GM23338 (cell line): ENCODE measurements around the gene CD9. TPM values are rescaled to one million over a fixed set of nuclear protein-coding genes. Genes with fewer than 3 reads are reported as not detected.

Experiments used
- ATAC-seq: fragments of 200-7000 bp; cut with Tn5 transposase; 3 replicates; pipeline ENCODE4 v1.9.1; 2020
- DNase-seq: peaks from one replicate; pipeline ENCODE4 v3.0.0-alpha.2; 2015; ENCODE audit warnings: low spot score
- H2AFZ ChIP-seq: fragments of 200-600 bp; sonication (generic); 2 replicates; pipeline ENCODE4 v1.8.0; 2016; ENCODE audit warnings: antibody characterized with exemption, mild to moderate bottlenecking, moderate library complexity
- H3F3A ChIP-seq: fragments of 200-600 bp; sonication (generic); replicated peaks from 2 replicates; pipeline ENCODE4 v1.8.0; 2017; ENCODE audit warnings: antibody characterized with exemption, mixed run types, low read depth
- H3K27ac ChIP-seq: fragments of 200-600 bp; sonication (generic); 2 replicates; pipeline ENCODE4 v1.6.1; 2016; ENCODE audit warnings: low read depth
- H3K27me3 ChIP-seq: fragments of 200-600 bp; sonication (generic); 2 replicates; pipeline ENCODE4 v1.8.0; 2016; ENCODE audit warnings: mild to moderate bottlenecking, mixed run types, moderate library complexity; ENCODE audit not compliant: insufficient read depth
- H3K36me3 ChIP-seq: fragments of 200-600 bp; sonication (generic); 2 replicates; pipeline ENCODE4 v1.8.0; 2016; ENCODE audit warnings: mild to moderate bottlenecking; ENCODE audit not compliant: insufficient read depth
- H3K4me1 ChIP-seq: fragments of 200-600 bp; sonication (generic); 2 replicates; pipeline ENCODE4 v1.8.0; 2016; ENCODE audit warnings: mild to moderate bottlenecking, moderate library complexity; ENCODE audit not compliant: insufficient read depth
- H3K4me2 ChIP-seq: fragments of 200-600 bp; sonication (generic); 2 replicates; pipeline ENCODE4 v1.7.1; 2017; ENCODE audit warnings: mixed run types
- H3K4me3 ChIP-seq: fragments of 200-600 bp; sonication (generic); 2 replicates; pipeline ENCODE4 v1.6.1; 2016; ENCODE audit warnings: mixed run types
- H3K79me2 ChIP-seq: fragments of 200-600 bp; sonication (generic); replicated peaks from 2 replicates; pipeline ENCODE4 v1.8.0; 2017; ENCODE audit warnings: mild to moderate bottlenecking; ENCODE audit not compliant: insufficient read depth
- H3K9me2 ChIP-seq: fragments of 200-600 bp; sonication (generic); 2 replicates; pipeline ENCODE4 v1.8.0; 2017; ENCODE audit not compliant: insufficient read depth
- H4K20me1 ChIP-seq: fragments of 200-600 bp; sonication (generic); replicated peaks from 2 replicates; pipeline ENCODE4 v1.8.0; 2017; ENCODE audit warnings: mild to moderate bottlenecking; ENCODE audit not compliant: insufficient read depth
- H3K27ac Mint-ChIP-seq: 2 replicates; pipeline ENCODE4 v1.8.0; 2020; ENCODE audit warnings: inconsistent platforms, mild to moderate bottlenecking, moderate library complexity, mixed read lengths
- H3K27me3 Mint-ChIP-seq: 3 replicates; pipeline ENCODE4 v1.8.0; 2022; ENCODE audit warnings: low read depth, mild to moderate bottlenecking, moderate library complexity, mixed read lengths, inconsistent platforms; ENCODE audit not compliant: insufficient read depth, poor library complexity
- H3K36me3 Mint-ChIP-seq: 3 replicates; pipeline ENCODE4 v1.8.0; 2021; ENCODE audit warnings: low read depth, mild to moderate bottlenecking, inconsistent platforms, moderate library complexity, mixed read lengths
- H3K4me1 Mint-ChIP-seq: 3 replicates; pipeline ENCODE4 v1.8.0; 2020; ENCODE audit warnings: mild to moderate bottlenecking, inconsistent platforms, mixed read lengths
- H3K4me3 Mint-ChIP-seq: 3 replicates; pipeline ENCODE4 v1.8.0; 2021; ENCODE audit warnings: moderate library complexity, mild to moderate bottlenecking, inconsistent platforms, mixed read lengths
- H3K9me3 Mint-ChIP-seq: 3 replicates; pipeline ENCODE4 v1.8.0; 2020; ENCODE audit warnings: moderate library complexity, mild to moderate bottlenecking, inconsistent platforms, mixed read lengths
- CREB1 ChIP-seq: fragments of 250-450 bp; sonication (Bioruptor Pico); IDR thresholded peaks from 2 replicates; pipeline ENCODE4 v1.5.0; 2020; ENCODE audit warnings: low read depth, mild to moderate bottlenecking, moderate library complexity
- EZH2phosphoT487 ChIP-seq: fragments of 200-600 bp; sonication (generic); IDR thresholded peaks from one replicate; pipeline ENCODE4 v1.8.1; 2018; ENCODE audit warnings: antibody characterized with exemption; ENCODE audit not compliant: unreplicated experiment
- NANOG ChIP-seq: IDR thresholded peaks from 2 replicates; pipeline ENCODE4 v1.6.1; 2016; ENCODE audit warnings: antibody characterized with exemption, borderline replicate concordance
- POLR2AphosphoS5 ChIP-seq: IDR thresholded peaks from 2 replicates; pipeline ENCODE4 v1.6.1; 2016; ENCODE audit warnings: antibody characterized with exemption, low read depth
- STAT1 ChIP-seq: IDR thresholded peaks from one replicate; pipeline ENCODE4 v1.6.1; 2016; ENCODE audit warnings: antibody characterized with exemption; ENCODE audit not compliant: unreplicated experiment
- ZNF114 ChIP-seq: fragments of 250-450 bp; sonication (Bioruptor Pico); IDR thresholded peaks from 2 replicates; pipeline ENCODE4 v1.5.0; 2020; ENCODE audit warnings: mild to moderate bottlenecking, moderate library complexity
- polyA plus RNA-seq: library from polyadenylated mRNA; unstranded; fragments of >200 nt; fragmentation: Nextera tagmentation; extraction: Ambion mirVana; gene quantifications from 2 replicates; pipeline ENCODE4 v1.2.1, GENCODE V29; 2016
- total RNA-seq: library from RNA; depleted of rRNA; stranded (reverse); fragments of >200 nt; shearing (Covaris generic); gene quantifications from 2 replicates; pipeline ENCODE4 v1.2.3, GENCODE V29; 2014
- TF ChIP-seq, protein P1 (sequence below): IDR thresholded peaks from 2 replicates; pipeline ENCODE4 v1.6.1; 2016; ENCODE audit warnings: antibody characterized with exemption
- TF ChIP-seq, protein P2 (sequence below), 2 experiments: fragments of 200-600 bp in 1 of 2; sonication (generic) in 1 of 2; conservative IDR thresholded peaks; 2 replicates each; pipeline versions ENCODE4 v1.5.1 to v1.6.1; 2016 to 2017; ENCODE audit warnings: antibody characterized with exemption in 2 of 2, low read depth in 2 of 2, mild to moderate bottlenecking in 2 of 2, moderate library complexity in 1 of 2
- TF ChIP-seq, protein P3 (sequence below): fragments of 250-450 bp; sonication (Bioruptor Pico); IDR thresholded peaks from 2 replicates; pipeline ENCODE4 v1.5.0; 2020; ENCODE audit warnings: mild to moderate bottlenecking, moderate library complexity

The CD9 gene
- total and polyA plus RNA-seq, 2 experiments from 2014 or later: 222 to 251 TPM

DNA sequence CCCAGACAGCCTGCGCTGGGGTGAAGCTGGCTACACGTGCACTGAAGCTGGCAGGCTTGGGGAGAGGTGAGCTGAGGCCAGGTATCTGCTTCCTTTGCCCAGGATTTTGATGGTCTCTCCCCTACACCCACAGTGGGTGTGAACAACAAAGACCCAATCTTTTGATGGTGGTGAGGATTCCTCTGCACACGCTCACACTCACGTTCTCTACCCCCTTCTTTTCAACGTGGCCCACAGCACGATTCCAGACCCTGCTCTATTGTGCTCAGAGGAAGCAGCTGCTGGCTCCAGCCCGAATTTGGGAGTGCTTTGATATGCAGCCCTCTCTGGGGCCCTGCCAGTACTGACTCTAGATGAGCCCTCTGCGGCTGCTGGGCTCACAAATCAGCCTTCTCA lies 4.9 kb downstream of the CD9 start (continued):
- TF ChIP-seq STAT1: no peak
- TF ChIP-seq, protein P1, sequence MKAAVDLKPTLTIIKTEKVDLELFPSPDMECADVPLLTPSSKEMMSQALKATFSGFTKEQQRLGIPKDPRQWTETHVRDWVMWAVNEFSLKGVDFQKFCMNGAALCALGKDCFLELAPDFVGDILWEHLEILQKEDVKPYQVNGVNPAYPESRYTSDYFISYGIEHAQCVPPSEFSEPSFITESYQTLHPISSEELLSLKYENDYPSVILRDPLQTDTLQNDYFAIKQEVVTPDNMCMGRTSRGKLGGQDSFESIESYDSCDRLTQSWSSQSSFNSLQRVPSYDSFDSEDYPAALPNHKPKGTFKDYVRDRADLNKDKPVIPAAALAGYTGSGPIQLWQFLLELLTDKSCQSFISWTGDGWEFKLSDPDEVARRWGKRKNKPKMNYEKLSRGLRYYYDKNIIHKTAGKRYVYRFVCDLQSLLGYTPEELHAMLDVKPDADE: 0 out of 2 replicates have a peak, but pooled peaks have one; percentile 24

DNA sequence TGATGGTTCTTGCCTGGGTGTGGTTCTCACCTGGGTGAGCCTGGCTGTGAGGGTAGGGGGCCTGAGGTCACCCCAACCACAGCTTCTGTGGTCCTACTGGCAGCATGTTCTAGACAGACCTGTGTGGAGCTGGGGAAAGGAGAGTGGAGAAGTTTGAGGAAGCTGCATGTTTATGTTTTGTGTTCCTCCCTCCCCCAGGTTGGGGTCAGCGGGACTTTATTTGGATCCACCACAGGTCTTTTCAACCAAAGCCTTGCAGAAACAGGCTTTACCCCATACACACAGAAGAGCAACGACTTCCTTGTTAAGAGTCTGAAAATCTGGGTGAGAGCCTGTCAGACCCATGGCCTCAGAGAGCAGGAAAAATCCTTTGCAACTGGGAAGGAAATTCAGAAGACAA lies 5.6 kb downstream of the CD9 start:
- peaks cover 17% of the 10 kb centered on the region for H3K27me3 Mint-ChIP-seq
- peak overlapping the region; percentile 95 for H3K27ac Mint-ChIP-seq

DNA sequence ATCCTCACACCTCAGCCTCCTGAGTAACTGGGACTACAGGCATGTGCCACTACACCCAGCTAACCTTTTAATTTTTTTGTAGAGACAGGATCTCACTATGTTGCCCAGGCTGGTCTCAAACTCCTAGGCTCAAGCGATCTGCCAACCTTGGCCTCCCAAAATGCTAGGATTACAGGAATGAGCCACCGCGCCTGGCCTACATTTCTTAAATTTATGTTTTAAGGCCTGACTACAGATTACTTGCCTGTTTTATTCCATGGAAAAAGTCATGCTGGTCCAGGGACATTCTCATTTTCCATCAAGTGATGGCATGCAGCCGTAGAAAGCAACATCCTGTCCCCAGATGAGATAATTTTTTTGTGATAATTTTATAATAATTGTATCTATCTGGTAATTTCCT lies 6.1 kb downstream of the CD9 start:
- Histone ChIP-seq H2AFZ (no peak overlapping the region), H3K27ac (no peak overlapping the region), H3K4me1 (peaks cover 72% of the 10 kb centered on the region), H4K20me1 (peaks cover 10% of the 10 kb centered on the region), H3K4me2 (no peak overlapping the region), H3K79me2 (peaks cover 90% of the 10 kb centered on the region), H3F3A (peaks cover 15% of the 10 kb centered on the region), H3K4me3 (no peak overlapping the region), H3K36me3 (peaks cover 10% of the 10 kb centered on the region; the same call in 1 of the 2 replicates), H3K9me2 (no peaks in the 10 kb centered on the region), H3K27me3 (no peaks in the 10 kb centered on the region)
- H3K27ac Mint-ChIP-seq: peak overlapping the region; percentile 95
- no peak for DNase-seq
- peaks cover 19% of the 10 kb centered on the region for H3K27me3 Mint-ChIP-seq
- 0 out of 3 replicates have a peak overlapping the region, but pooled peaks have one; percentile 37 for H3K4me3 Mint-ChIP-seq
- H3K4me1 Mint-ChIP-seq: peaks cover 83% of the 10 kb centered on the region
- no peak for ATAC-seq
- H3K36me3 Mint-ChIP-seq: peaks cover 57% of the 10 kb centered on the region
- no peaks in the 10 kb centered on the region; the same call in 2 of the 3 replicates for H3K9me3 Mint-ChIP-seq
- TF ChIP-seq, protein P2, sequence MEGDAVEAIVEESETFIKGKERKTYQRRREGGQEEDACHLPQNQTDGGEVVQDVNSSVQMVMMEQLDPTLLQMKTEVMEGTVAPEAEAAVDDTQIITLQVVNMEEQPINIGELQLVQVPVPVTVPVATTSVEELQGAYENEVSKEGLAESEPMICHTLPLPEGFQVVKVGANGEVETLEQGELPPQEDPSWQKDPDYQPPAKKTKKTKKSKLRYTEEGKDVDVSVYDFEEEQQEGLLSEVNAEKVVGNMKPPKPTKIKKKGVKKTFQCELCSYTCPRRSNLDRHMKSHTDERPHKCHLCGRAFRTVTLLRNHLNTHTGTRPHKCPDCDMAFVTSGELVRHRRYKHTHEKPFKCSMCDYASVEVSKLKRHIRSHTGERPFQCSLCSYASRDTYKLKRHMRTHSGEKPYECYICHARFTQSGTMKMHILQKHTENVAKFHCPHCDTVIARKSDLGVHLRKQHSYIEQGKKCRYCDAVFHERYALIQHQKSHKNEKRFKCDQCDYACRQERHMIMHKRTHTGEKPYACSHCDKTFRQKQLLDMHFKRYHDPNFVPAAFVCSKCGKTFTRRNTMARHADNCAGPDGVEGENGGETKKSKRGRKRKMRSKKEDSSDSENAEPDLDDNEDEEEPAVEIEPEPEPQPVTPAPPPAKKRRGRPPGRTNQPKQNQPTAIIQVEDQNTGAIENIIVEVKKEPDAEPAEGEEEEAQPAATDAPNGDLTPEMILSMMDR (conservative IDR thresholded peaks at IDR 0.05; ENCODE audit: low read depth in 2 of 2): no peak
- no peak for TF ChIP-seq NANOG
- no peak for TF ChIP-seq EZH2phosphoT487
- TF ChIP-seq CREB1 (CRISPR knock-in tag): no peak
- no peak for TF ChIP-seq POLR2AphosphoS5
- TF ChIP-seq, protein P3, sequence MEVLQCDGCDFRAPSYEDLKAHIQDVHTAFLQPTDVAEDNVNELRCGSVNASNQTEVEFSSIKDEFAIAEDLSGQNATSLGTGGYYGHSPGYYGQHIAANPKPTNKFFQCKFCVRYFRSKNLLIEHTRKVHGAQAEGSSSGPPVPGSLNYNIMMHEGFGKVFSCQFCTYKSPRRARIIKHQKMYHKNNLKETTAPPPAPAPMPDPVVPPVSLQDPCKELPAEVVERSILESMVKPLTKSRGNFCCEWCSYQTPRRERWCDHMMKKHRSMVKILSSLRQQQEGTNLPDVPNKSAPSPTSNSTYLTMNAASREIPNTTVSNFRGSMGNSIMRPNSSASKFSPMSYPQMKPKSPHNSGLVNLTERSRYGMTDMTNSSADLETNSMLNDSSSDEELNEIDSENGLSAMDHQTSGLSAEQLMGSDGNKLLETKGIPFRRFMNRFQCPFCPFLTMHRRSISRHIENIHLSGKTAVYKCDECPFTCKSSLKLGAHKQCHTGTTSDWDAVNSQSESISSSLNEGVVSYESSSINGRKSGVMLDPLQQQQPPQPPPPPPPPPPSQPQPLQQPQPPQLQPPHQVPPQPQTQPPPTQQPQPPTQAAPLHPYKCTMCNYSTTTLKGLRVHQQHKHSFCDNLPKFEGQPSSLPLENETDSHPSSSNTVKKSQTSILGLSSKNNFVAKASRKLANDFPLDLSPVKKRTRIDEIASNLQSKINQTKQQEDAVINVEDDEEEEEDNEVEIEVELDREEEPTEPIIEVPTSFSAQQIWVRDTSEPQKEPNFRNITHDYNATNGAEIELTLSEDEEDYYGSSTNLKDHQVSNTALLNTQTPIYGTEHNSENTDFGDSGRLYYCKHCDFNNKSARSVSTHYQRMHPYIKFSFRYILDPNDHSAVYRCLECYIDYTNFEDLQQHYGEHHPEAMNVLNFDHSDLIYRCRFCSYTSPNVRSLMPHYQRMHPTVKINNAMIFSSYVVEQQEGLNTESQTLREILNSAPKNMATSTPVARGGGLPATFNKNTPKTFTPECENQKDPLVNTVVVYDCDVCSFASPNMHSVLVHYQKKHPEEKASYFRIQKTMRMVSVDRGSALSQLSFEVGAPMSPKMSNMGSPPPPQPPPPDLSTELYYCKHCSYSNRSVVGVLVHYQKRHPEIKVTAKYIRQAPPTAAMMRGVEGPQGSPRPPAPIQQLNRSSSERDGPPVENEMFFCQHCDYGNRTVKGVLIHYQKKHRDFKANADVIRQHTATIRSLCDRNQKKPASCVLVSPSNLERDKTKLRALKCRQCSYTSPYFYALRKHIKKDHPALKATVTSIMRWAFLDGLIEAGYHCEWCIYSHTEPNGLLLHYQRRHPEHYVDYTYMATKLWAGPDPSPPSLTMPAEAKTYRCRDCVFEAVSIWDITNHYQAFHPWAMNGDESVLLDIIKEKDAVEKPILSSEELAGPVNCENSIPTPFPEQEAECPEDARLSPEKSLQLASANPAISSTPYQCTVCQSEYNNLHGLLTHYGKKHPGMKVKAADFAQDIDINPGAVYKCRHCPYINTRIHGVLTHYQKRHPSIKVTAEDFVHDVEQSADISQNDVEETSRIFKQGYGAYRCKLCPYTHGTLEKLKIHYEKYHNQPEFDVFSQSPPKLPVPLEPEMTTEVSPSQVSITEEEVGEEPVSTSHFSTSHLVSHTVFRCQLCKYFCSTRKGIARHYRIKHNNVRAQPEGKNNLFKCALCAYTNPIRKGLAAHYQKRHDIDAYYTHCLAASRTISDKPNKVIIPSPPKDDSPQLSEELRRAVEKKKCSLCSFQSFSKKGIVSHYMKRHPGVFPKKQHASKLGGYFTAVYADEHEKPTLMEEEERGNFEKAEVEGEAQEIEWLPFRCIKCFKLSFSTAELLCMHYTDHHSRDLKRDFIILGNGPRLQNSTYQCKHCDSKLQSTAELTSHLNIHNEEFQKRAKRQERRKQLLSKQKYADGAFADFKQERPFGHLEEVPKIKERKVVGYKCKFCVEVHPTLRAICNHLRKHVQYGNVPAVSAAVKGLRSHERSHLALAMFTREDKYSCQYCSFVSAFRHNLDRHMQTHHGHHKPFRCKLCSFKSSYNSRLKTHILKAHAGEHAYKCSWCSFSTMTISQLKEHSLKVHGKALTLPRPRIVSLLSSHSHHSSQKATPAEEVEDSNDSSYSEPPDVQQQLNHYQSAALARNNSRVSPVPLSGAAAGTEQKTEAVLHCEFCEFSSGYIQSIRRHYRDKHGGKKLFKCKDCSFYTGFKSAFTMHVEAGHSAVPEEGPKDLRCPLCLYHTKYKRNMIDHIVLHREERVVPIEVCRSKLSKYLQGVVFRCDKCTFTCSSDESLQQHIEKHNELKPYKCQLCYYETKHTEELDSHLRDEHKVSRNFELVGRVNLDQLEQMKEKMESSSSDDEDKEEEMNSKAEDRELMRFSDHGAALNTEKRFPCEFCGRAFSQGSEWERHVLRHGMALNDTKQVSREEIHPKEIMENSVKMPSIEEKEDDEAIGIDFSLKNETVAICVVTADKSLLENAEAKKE (CRISPR knock-in tag): no peak
- no peak for TF ChIP-seq ZNF114
- no peak for TF ChIP-seq STAT1
- TF ChIP-seq, protein P1: no peak

More for the DNA sequence above, 5.6 kb downstream of the CD9 start:
- Mint-ChIP-seq H3K4me3 (peak overlapping the region; percentile 37), H3K4me1 (peaks cover 82% of the 10 kb centered on the region), H3K9me3 (no peaks in the 10 kb centered on the region; the same call in 2 of the 3 replicates), H3K36me3 (peaks cover 55% of the 10 kb centered on the region)
- peaks cover 11% of the 10 kb centered on the region for H3F3A ChIP-seq
- H3K36me3 ChIP-seq: peaks cover 10% of the 10 kb centered on the region; the same call in 1 of the 2 replicates
- H3K4me3 ChIP-seq: no peak overlapping the region; the same call in 1 of the 2 replicates
- no peaks in the 10 kb centered on the region for H3K9me2 ChIP-seq
- no peak for TF ChIP-seq ZNF114
- DNase-seq: no peak
- H3K27me3 ChIP-seq: no peaks in the 10 kb centered on the region
- H3K4me2 ChIP-seq: peak overlapping the region; percentile 61
- H4K20me1 ChIP-seq: peaks cover 10% of the 10 kb centered on the region
- H3K27ac ChIP-seq: peak overlapping the region; percentile 73
- H3K79me2 ChIP-seq: peaks cover 90% of the 10 kb centered on the region
- H2AFZ ChIP-seq: no peak overlapping the region
- peak; percentile 5; the same call in 2 of the 3 replicates for ATAC-seq
- peaks cover 67% of the 10 kb centered on the region for H3K4me1 ChIP-seq
